Mesenchymal stem cell (in vitro differentiated cells and primary cell): ENCODE results near the gene CDH18.

Experiments
- DNase-seq: peaks from one replicate; pipeline ENCODE4 v3.0.0-alpha.2; 2013
- H2AFZ ChIP-seq: one replicate; pipeline ENCODE4 v1.6.1; 2013; ENCODE audit warnings: low read depth, mild to moderate bottlenecking, control low read depth, inconsistent platforms, low read length, moderate library complexity
- H2AK5ac ChIP-seq: 2 replicates; pipeline ENCODE4 v1.6.1; 2013; ENCODE audit warnings: low read length, moderate library complexity, mild to moderate bottlenecking, inconsistent platforms; ENCODE audit not compliant: severe bottlenecking
- H2BK120ac ChIP-seq: one replicate; pipeline ENCODE4 v1.6.1; 2013; ENCODE audit warnings: low read depth, mild to moderate bottlenecking, inconsistent platforms, low read length, moderate library complexity
- H2BK12ac ChIP-seq, 2 experiments: one replicate each; pipeline ENCODE4 v1.6.1; 2013; ENCODE audit warnings: inconsistent platforms in 2 of 2, low read length in 2 of 2, mild to moderate bottlenecking in 2 of 2, moderate library complexity in 2 of 2, control low read depth in 1 of 2
- H2BK15ac ChIP-seq: one replicate; pipeline ENCODE4 v1.6.1; 2013; ENCODE audit warnings: mild to moderate bottlenecking, low read depth, inconsistent platforms; ENCODE audit not compliant: poor library complexity, severe bottlenecking
- H2BK5ac ChIP-seq: 2 replicates; pipeline ENCODE4 v1.6.1; 2013; ENCODE audit warnings: low read depth, mild to moderate bottlenecking, low read length, control low read depth, inconsistent platforms; ENCODE audit not compliant: poor library complexity, severe bottlenecking
- H3K14ac ChIP-seq, 2 experiments: one replicate each; pipeline ENCODE4 v1.6.1; 2013; ENCODE audit warnings: inconsistent platforms in 2 of 2, low read length in 2 of 2, control low read depth in 1 of 2, mild to moderate bottlenecking in 1 of 2, moderate library complexity in 1 of 2
- H3K18ac ChIP-seq, 2 experiments: one replicate each; pipeline ENCODE4 v1.6.1; 2013; ENCODE audit warnings: inconsistent platforms in 2 of 2, low read length in 2 of 2, control low read depth in 1 of 2, low read depth in 1 of 2, mild to moderate bottlenecking in 1 of 2
- H3K23ac ChIP-seq, 2 experiments: one replicate each; pipeline ENCODE4 v1.6.1; 2013; ENCODE audit warnings: inconsistent platforms in 2 of 2, low read length in 2 of 2, mild to moderate bottlenecking in 2 of 2, moderate library complexity in 2 of 2, control low read depth in 1 of 2
- H3K27ac ChIP-seq: 2 replicates; pipeline ENCODE4 v1.5.1; 2013; ENCODE audit warnings: mild to moderate bottlenecking, moderate library complexity, low read length, control low read depth, inconsistent platforms; ENCODE audit not compliant: poor library complexity, severe bottlenecking
- H3K27me3 ChIP-seq, 2 experiments: 2 replicates each; pipeline versions ENCODE4 v1.6.1 to v1.7.0; 2013; ENCODE audit warnings: low read length in 2 of 2, mild to moderate bottlenecking in 2 of 2, moderate library complexity in 2 of 2, control low read depth in 1 of 2, inconsistent platforms in 1 of 2; ENCODE audit not compliant: control insufficient read depth in 1 of 2, insufficient read depth in 1 of 2
- H3K36me3 ChIP-seq, 2 experiments: 2 replicates each; pipeline versions ENCODE4 v1.6.1 to v1.7.0; 2013; ENCODE audit warnings: low read length in 2 of 2, control low read depth in 1 of 2, inconsistent platforms in 1 of 2, low read depth in 1 of 2, mild to moderate bottlenecking in 1 of 2; ENCODE audit not compliant: insufficient read depth in 2 of 2, control insufficient read depth in 1 of 2
- H3K4ac ChIP-seq, 2 experiments: one replicate each; pipeline ENCODE4 v1.6.1; 2013; ENCODE audit warnings: inconsistent platforms in 2 of 2, low read length in 2 of 2, mild to moderate bottlenecking in 2 of 2, moderate library complexity in 2 of 2, control low read depth in 1 of 2, low read depth in 1 of 2
- H3K4me1 ChIP-seq: 2 replicates; pipeline ENCODE4 v1.6.1; 2013; ENCODE audit warnings: low read depth, low read length, control low read depth; ENCODE audit not compliant: control insufficient read depth, insufficient read depth
- H3K4me2 ChIP-seq: 2 replicates; pipeline ENCODE4 v1.6.1; 2013; ENCODE audit warnings: low read length, mild to moderate bottlenecking, inconsistent platforms; ENCODE audit not compliant: poor library complexity, severe bottlenecking
- H3K4me3 ChIP-seq, 2 experiments: 2 replicates each; pipeline versions ENCODE4 v1.5.1 to v1.7.0; 2013; ENCODE audit warnings: low read length in 2 of 2, mild to moderate bottlenecking in 2 of 2, control low read depth in 1 of 2, low read depth in 1 of 2; ENCODE audit not compliant: insufficient read depth in 1 of 2
- H3K79me1 ChIP-seq: replicated peaks from 2 replicates; pipeline ENCODE4 v1.6.1; 2013; ENCODE audit warnings: mild to moderate bottlenecking, control low read depth, low read length, inconsistent platforms; ENCODE audit not compliant: poor library complexity, severe bottlenecking
- H3K9ac ChIP-seq: 2 replicates; pipeline ENCODE4 v1.7.0; 2013; ENCODE audit warnings: mild to moderate bottlenecking, low read length, moderate library complexity
- H3K9me3 ChIP-seq: 2 replicates; pipeline ENCODE4 v1.7.0; 2013; ENCODE audit warnings: mild to moderate bottlenecking, low read length; ENCODE audit not compliant: control insufficient read depth
- H4K8ac ChIP-seq: one replicate; pipeline ENCODE4 v1.6.1; 2013; ENCODE audit warnings: inconsistent platforms, mild to moderate bottlenecking, low read length, moderate library complexity
- H4K91ac ChIP-seq: one replicate; pipeline ENCODE4 v1.6.1; 2013; ENCODE audit warnings: mild to moderate bottlenecking, low read length, inconsistent platforms
- WGBS: methylation state at CpG from one replicate; pipeline ENCODE4 v1.1.7; 2013; ENCODE audit warnings: mixed read lengths; 5-methylcytosine and 5-hydroxymethylcytosine counted together

The CDH18 gene

DNA sequence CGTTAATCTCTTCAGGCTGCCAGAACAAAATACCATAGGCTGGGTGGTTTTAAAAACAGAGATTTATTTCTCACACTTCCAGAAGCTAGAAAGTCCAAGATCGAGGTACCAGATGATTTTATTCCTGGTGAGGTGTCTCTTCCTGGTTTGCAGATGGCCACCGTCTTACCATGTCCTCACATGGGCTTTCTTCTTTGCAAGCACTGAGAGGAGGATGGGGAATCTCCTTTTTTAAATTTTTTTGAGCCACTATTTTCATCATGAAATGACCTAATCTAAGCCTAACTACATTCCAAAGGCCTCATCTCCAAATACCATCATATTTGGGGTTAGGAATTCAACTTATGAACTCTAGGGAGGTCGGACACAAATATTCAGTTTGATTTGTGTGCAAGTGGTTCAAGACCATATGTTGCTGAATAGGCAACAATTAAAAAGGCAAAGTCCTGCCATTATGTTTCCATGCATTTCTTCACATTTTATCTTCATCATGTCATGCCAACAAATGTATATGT, 371.2 kb downstream of the CDH18 start:
- Histone ChIP-seq H3K23ac (no peak overlapping the region), H3K27me3 (no peaks in the 10 kb centered on the region), H3K4me3 (no peak overlapping the region), H3K4me2 (no peak overlapping the region), H3K79me1 (no peaks in the 10 kb centered on the region), H3K18ac (no peak overlapping the region), H2BK120ac (no peak overlapping the region), H2BK12ac (no peak overlapping the region), H3K36me3 (no peaks in the 10 kb centered on the region), H2BK5ac (no peak overlapping the region), H3K4ac (no peak overlapping the region), H2AFZ (no peak overlapping the region), H2AK5ac (no peak overlapping the region), H3K27ac (no peak overlapping the region), H4K8ac (no peak overlapping the region), H3K14ac (no peak overlapping the region), H3K4me1 (no peaks in the 10 kb centered on the region), H4K91ac (no peak overlapping the region), H2BK15ac (no peak overlapping the region), H3K9ac (no peak overlapping the region), H3K9me3 (no peaks in the 10 kb centered on the region)
- 50% methylated on average over 1 of the region's 4 CpGs for WGBS
- DNase-seq: no peak

DNA sequence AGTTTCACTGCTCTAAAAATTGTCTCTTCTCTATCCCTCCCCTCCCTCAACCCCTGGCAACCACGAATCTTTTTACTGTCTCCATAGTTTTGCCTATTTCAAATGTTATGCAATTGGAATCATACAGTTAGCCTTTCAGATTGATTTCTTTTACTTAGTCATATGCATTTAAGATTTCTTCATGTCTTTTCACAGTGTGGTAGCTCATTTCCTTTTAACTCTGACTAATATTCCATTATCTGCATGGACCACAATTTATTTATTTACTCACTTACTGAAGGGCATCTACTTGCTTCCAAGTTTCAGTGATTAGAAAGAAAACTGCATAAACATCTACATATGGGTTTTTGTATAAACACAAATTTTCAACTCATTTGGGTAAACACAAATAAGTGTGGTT, 372.3 kb downstream of the CDH18 start:
- Histone ChIP-seq H2AK5ac (no peak overlapping the region), H3K14ac (no peak overlapping the region), H3K79me1 (no peaks in the 10 kb centered on the region), H4K8ac (no peak overlapping the region), H2BK15ac (no peak overlapping the region), H3K27ac (no peak overlapping the region), H3K36me3 (no peaks in the 10 kb centered on the region), H2BK120ac (no peak overlapping the region), H2AFZ (no peak overlapping the region), H3K4me1 (no peaks in the 10 kb centered on the region), H3K9ac (no peak overlapping the region), H3K23ac (no peak overlapping the region), H3K9me3 (no peaks in the 10 kb centered on the region), H3K4me3 (no peak overlapping the region), H3K27me3 (no peaks in the 10 kb centered on the region), H4K91ac (no peak overlapping the region), H2BK12ac (no peak overlapping the region), H3K4me2 (no peak overlapping the region), H2BK5ac (no peak overlapping the region), H3K18ac (no peak overlapping the region), H3K4ac (no peak overlapping the region)
- peak; percentile 8 for DNase-seq
- no CpG with 5 or more reads among the region's 1 CpG for WGBS

DNA sequence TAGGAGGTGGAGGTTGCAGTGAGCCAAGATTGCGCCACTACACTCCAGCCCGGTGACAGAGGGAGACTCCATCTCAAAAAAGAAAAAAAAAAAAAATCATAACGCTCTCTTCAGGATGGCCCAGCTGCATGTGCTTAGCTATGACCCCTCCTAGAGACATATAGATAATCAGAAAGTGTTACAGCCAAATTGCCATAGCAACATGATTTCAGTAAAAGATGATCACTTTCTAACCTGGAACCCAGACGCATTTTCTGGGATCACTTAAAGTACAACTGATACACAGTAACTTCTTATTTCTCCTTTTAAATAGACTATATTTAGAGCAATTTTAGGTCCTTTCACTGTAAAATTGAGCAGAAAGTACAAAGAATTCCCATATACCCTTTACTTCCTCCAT, 372.9 kb downstream of the CDH18 start:
- DNase-seq: no peak
- no peaks in the 10 kb centered on the region for H3K36me3 ChIP-seq
- no peak overlapping the region for H3K27ac ChIP-seq
- no peaks in the 10 kb centered on the region for H3K9me3 ChIP-seq
- no peaks in the 10 kb centered on the region for H3K4me1 ChIP-seq
- H3K4ac ChIP-seq: no peak overlapping the region
- H2AFZ ChIP-seq: no peak overlapping the region
- H3K23ac ChIP-seq: no peak overlapping the region
- H2BK15ac ChIP-seq: no peak overlapping the region
- no peak overlapping the region for H4K91ac ChIP-seq
- H2BK120ac ChIP-seq: no peak overlapping the region
- H2AK5ac ChIP-seq: no peak overlapping the region
- no peak overlapping the region for H3K18ac ChIP-seq
- no peak overlapping the region for H3K9ac ChIP-seq
- no peak overlapping the region for H2BK12ac ChIP-seq
- H3K4me2 ChIP-seq: no peak overlapping the region
- WGBS: 100% methylated on average over 2 of the region's 4 CpGs
- H4K8ac ChIP-seq: no peak overlapping the region
- H2BK5ac ChIP-seq: no peak overlapping the region
- H3K27me3 ChIP-seq: no peaks in the 10 kb centered on the region
- H3K79me1 ChIP-seq: no peaks in the 10 kb centered on the region
- H3K4me3 ChIP-seq: no peak overlapping the region
- no peak overlapping the region for H3K14ac ChIP-seq

DNA sequence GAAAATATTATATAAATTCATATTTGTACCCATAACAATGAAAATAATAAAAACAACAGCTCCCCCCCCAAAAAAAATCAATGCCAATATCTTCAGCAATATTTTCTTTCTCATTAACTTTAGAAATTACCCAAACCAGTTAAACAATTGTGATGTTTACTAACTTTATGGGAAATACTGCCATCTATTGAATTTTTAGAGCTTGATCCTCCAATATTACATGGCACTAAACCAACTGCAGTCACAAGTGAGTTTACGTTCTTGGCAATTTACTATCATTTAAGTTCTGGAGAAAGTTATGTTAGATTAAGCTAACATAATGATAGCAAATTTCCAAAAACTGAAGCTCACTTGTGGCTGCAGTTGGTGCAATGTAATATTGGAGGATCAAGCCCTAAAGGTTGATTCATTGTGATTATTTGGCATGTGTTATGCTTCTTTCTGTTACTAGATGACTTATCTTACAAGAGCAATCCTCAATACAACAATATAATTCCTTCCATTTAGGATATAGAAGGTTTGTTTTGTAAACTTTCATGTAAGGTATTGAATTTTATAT, 379.5 kb downstream of the CDH18 start:
- no peaks in the 10 kb centered on the region for H3K27me3 ChIP-seq
- H3K4ac ChIP-seq: no peak overlapping the region
- H3K4me3 ChIP-seq: no peak overlapping the region
- H3K9ac ChIP-seq: no peak overlapping the region
- H4K8ac ChIP-seq: no peak overlapping the region
- no CpG with 5 or more reads among the region's 1 CpG for WGBS
- H3K23ac ChIP-seq: no peak overlapping the region
- H3K4me1 ChIP-seq: no peaks in the 10 kb centered on the region
- H2BK120ac ChIP-seq: no peak overlapping the region
- H3K36me3 ChIP-seq: no peaks in the 10 kb centered on the region
- no peak overlapping the region for H3K14ac ChIP-seq
- no peaks in the 10 kb centered on the region for H3K9me3 ChIP-seq
- no peak overlapping the region for H2BK15ac ChIP-seq
- H3K4me2 ChIP-seq: no peak overlapping the region
- no peaks in the 10 kb centered on the region for H3K79me1 ChIP-seq
- H2BK12ac ChIP-seq: no peak overlapping the region
- H2AFZ ChIP-seq: no peak overlapping the region
- H3K18ac ChIP-seq: no peak overlapping the region
- no peak overlapping the region for H2BK5ac ChIP-seq
- H2AK5ac ChIP-seq: no peak overlapping the region
- no peak overlapping the region for H3K27ac ChIP-seq
- DNase-seq: peak; percentile 3
- no peak overlapping the region for H4K91ac ChIP-seq
